Stimulated activated CD4-positive, alpha-beta T cell treated with anti-CD3 and anti-CD28 coated beads, TNF-alpha, amount 100 ng/mL, for 4 hours (primary cell): Measurements from ENCODE around the gene PLVAP.

Source experiments
- DNase-seq, 3 experiments: peaks; one replicate each; pipeline ENCODE4 v3.0.0-alpha.2; 2020; ENCODE audit warnings: low read depth in 3 of 3

Gene PLVAP

DNA sequence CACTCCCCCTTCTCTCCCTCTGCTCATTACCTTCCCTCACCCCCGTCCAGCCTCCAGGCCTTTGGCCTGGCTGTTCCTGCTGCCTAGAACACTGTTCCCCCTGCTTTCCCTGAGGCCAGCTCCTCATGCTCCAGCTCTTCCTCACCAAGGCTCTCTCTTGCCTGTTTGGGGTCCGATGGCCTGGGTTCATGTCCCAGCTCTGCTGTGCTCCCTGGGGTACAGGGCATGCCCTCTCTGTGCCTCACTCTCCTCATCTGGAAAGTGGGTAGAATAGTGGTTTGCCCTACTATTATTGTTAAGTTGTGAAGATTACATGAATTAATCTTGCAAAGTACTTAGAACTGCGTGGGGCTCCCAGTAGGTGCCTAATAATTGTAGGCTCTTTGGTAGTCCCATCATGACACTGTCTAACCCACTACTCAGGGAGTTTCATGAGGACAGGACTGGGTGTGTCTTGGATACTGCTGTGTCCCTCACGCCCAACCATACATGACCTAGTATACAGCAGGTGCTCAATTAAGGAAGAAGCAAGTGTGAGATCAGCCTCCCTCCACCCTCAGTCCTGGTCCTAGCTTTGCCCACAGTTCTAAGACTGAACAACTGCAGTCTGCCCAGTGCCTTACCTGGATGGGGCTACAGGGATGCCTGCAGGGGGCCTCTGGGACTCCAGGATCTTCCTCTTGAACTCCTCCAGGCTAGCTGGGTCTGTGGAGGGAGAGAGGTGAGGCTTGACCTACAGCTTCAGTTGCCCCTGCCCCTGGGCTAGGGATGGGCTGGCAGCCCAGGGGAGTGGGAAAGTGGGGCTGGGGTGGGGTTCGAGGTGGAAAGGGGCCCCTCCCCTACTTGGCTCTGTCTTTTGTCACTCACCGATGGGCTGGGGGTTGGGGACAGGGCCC lies 17.0 kb downstream of the PLVAP start:
- DNase-seq = no peak

- no peak for DNase-seq
Observed at GRCh38 chr19:17358395-17358794, 18.7 kb downstream of the PLVAP start.

GRCh38 chr19:17357724-17358123 lies 19.4 kb downstream of the PLVAP start:
- no peak for DNase-seq

GRCh38 chr19:17357078-17357666 lies 20.0 kb downstream of the PLVAP start:
- no peak for DNase-seq

DNA sequence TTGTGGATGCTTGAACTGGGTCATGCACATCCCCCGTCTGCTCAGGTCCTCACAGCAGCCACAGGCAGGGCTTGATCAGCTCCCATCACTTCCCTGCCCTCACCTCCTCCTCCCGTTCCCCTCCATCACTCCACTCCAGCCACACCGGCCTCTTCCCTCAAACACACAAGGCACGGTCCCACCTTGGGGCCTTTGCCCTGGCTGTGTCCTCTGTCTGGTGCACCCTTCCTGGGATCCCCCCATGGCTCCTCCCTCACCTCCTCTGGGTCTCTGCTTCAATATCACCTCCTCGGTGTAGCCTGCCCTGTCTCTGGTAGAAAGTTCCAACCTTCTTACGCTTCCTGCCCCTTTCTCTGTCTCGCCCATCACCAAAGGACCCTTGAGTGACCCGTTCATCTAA lies 23.8 kb downstream of the PLVAP start:
- DNase-seq = no peak

GRCh38 chr19:17352608-17353280 lies 24.4 kb downstream of the PLVAP start:
- no peak for DNase-seq

- no peak for DNase-seq
Observed at GRCh38 chr19:17351815-17352435, 25.2 kb downstream of the PLVAP start.

DNA sequence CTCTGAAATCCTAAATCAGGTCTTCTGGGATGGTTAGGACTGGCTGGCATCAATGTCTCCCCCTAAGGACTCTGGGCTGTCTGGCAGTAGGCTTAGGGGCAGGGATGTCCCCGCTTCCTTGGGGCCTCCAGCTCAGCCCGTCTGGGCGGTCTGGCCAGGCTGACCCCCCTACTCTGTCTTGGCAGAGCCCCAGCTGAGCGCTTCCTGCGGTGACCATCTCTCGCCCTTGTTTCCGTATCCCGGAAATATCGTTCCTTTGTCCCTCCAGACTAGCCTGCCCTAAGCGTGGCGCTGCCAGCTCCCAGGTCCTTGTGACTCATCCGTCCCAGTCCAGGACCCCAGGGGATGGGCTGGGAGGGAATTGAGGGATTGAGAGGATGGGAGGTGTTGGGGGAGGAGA lies 28.4 kb downstream of the PLVAP start:
- no peak for DNase-seq

DNA sequence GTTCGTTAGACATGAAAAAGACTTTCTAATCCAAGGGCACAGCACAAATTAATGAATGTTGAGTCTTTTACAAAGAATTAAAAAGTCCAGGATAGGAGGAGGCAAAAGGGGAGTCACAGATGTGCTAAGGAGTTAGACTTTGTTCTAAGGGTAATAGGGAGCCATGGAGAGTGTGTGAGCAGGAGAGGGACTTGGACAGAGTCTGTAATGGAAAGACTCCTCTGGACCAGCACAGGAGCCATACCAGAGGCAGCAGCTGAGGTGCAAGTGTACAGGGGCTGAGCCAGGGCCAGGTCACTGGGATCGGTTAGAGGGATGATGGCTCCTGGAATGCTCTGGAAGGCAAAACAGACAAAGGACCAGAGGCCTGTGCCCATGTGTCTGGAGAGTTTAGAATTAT lies 29.3 kb downstream of the PLVAP start:
- DNase-seq = no peak

DNA sequence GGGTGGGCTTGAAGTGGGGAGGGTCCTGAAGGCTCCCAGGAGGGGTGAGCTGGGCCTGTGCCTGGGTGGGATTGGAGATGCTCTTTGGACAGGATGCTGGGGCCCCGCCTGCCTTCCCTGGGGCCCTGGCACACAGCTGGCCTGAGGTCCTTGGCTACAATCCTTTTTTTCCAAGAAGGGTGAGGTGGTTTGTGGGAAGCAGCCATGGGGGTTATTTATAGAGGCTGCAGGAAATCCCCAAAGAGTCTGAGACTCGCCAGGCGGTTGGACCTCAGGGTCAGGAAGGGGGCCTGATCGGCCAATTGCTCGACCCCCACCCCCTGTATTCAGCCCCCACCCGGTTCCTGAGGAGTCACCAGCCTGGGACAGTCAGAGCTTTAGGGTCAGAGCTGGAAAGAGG lies 29.8 kb downstream of the PLVAP start:
- DNase-seq = no peak

DNA sequence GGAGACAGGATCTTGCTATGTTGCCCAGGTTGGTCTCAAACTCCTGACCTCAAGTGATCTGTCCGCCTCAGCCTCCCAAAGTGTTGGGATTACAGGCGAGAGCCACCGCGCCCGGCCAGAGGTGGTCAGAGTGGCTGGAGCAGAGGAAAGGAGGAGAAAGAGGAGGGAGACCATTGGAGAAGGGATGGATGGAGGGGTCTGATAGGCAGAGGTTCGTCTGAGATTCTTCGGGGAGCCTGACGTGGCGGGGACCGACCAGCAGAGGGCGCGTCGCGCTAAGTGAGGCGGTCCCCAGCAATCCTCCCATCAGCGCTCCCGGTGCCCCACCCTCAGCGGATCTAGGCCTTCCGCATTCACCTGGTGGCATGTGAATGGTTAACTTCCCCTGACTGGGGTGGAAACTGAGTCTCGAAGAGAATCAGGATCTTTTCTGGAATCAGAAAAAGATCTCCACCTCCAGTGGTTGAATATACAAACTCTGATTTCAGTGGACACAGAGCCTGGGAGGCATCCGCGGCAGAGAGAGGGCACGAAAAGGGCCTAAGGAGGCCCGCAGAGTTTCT lies 31.0 kb downstream of the PLVAP start:
- peak; percentile 55 to 70 (median 66) for DNase-seq

- no peak for DNase-seq
Observed at GRCh38 chr19:17341845-17342244, 35.3 kb downstream of the PLVAP start.

DNA sequence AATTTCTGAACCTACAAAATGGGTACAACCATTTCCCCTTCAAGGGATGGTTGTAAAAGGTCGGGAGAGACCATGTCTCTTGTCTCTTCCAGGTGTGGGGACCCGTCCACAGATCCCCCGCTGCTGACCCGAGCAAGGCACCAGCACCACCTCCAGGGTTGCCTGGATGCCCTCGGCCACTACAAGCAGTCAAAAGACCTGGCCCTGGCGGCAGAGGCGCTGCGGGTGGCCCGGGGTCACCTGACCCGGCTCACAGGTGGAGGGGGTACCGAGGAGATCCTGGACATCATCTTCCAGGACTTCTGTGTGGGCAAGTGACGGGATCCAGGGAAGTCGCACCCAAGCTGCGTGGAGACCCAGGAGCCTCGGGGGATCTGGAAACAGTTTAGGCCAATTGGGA lies 35.8 kb downstream of the PLVAP start:
- DNase-seq = no peak

GRCh38 chr19:17340871-17341357 lies 36.2 kb downstream of the PLVAP start:
- DNase-seq = no peak

GRCh38 chr19:17340302-17340870 lies 36.8 kb downstream of the PLVAP start:
- DNase-seq = no peak

DNA sequence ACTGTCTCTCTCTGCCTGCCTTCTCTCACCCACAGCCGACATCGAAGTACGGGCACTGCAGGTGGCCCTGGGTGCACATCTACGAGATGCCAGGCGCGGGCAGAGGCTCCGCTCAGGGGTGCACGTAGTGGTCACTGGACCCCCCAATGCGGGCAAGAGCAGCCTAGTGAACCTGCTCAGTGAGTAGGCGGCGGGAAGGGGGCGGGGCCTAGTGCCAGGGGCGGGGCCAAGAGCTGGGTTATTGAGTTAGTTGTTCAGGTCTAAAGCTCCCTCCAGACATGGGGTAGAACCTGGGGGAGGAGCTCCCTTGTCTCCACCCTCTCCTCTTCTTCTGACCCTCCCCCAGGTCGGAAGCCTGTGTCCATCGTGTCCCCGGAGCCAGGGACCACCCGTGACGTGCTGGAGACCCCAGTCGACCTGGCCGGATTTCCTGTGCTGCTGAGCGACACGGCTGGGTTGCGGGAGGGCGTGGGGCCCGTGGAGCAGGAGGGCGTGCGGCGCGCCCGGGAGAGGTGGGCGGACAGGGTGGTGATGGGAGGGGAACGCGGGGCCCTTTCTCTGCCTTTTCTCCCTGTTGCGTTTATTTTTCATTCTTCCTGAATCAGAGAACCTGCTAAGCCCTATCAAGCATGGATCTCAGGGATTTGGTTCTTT lies 37.9 kb downstream of the PLVAP start:
- peak in 1 of 3 experiments; percentile 36 for DNase-seq

GRCh38 chr19:17338433-17339078 lies 38.6 kb downstream of the PLVAP start:
- DNase-seq = no peak

DNA sequence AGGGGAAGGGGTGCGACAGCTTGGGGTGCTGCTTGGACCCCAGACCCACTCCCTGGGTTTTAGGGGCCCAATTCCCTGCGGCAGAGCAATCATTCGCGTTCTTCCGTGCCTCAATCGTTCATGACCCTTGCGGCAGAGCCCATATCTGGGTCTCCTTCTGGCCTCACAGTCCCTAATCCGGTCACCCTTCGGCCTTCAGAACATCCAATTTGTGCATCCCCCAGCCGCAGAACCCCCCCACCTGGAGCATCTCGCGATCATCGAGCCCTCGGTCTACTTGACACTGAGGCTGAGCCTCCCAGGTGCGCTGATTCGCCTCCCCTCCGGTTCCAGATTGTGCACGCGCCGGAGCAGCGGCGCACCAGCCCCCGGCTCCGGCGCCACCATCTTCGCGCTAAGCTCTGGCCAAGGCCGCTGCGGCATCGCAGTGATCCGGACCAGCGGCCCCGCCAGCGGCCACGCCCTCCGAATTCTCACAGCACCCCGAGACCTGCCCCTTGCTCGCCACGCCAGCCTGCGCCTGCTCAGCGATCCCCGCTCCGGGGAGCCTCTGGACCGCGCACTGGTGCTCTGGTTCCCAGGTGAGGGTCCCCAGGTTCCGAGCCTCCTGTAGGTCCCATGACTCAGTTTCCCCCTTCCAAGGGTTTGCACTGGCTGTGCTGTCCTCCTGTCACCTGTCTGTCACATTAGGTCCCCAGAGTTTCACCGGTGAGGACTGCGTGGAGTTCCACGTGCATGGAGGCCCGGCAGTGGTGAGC lies 39.3 kb downstream of the PLVAP start:
- no peak for DNase-seq

GRCh38 chr19:17336872-17337674 lies 40.1 kb downstream of the PLVAP start, which contains the start of gene GTPBP3:
Gene GTPBP3, plus strand, starts transcription at chr19:17337553. Its CDS starts 59 bp downstream, at chr19:17337612.
- peak; percentile 92 to 94 (median 92) for DNase-seq
